Measurements from ENCODE around the gene PLA2G4E. TPM values are rescaled to one million over a fixed set of nuclear protein-coding genes. Genes with fewer than 3 reads are reported as not detected.

PLA2G4E gene
- polyA plus RNA-seq, 1 donor: 1.8 TPM

DNA sequence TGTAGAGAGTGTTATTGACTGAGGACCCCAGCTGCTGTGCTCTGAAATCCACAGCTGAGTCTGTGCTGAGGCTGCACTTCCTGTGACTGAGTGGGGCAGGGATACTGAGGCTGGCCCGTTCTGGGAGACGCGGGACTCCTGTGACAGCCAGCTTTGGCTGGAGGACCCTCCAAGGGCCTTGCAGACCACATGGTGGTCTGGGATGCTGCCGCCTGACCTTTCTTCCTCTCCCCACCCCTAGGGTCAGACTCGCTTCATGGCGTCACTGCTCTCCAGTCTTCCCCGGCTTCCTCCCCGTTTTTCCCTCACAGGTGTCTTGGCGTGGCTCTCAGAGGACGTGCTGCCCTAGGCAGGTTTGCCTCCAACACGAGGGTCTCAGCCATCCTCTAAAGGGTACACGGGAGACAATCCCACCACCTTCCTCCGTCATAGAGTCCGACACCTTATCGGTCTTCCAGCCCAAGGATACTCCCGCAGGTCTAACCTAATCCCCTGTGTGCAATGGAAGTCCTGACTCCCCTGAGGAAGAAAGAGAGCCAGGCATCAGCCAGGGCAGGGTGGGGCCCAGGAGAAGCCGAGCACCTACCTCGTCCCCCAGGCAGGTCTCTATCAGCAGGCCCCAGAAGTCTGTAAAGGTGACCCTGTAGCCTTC, 28.6 kb downstream of the PLA2G4E start:
- DNase-seq: no peak

DNA sequence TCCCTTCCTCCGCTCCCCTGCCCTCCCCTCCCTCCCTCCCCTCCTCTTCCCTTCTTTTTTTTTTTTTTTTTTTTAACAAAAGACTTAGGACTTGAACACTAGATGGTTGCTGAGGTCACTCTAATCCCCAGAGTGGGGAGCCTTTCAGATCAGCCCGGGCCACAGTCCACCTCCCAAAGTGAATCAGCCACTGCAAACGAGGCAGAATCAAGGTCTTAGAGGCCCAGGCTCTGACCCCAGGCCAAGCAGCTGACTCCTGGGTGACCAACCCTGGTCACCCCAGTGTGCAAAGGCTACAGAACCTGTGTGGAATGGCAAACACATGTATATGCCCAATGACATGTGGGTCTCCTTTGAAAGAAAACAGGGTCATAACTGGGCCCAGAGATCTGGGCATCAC, 30.2 kb downstream of the PLA2G4E start:
- DNase-seq: no peak

DNA sequence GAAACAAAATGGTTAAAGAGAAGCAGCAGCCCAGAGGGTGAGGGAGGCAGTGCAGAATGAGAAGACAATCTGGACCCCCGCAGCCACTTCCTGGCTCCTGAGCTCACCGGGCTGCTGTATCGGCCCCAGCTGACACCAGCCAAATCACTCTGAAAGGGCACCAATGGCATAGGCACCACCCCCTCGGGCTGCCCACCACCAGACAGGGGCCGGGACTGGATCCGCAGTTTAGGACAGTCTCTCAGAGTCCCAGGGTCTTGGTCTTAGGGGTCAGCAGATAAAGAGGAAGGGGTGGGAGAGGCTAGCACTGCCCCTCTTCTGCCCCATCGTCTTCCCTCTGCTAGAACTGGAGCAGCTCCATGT, 30.6 kb downstream of the PLA2G4E start:
- DNase-seq: no peak

DNA sequence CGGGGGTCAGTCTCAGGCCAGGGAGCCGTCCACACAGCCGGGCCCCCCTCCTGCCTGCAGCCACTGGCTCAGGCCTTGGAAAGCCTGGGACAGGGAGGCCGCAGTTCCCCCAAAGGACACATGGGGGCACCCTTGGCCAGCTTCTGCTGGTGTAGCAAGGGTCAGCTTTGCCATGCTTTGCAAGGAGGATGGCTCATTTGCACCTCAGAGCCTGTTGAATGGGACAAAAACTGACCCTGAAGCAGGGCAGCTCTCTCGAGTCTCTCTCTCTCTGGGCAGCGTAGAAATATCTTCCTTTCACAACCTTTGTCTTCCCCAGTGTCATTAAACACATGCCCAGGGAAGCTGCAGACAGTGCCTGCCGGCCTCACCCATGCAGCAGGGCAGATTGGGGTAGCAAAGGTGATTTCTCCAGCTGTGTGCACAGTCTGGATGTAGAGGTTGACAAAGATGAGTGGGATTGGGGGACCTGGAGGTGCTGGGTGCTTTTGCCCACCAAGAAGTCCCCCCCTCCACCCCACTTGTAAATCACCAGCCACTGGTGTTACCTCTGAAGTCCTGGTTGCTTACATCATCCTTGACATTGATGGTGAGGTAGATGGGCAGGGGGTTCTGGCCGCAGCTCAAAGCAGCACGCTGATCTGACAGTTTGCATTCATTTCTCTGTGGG, 31.1 kb downstream of the PLA2G4E start:
- peak; percentile 81 for DNase-seq

DNA sequence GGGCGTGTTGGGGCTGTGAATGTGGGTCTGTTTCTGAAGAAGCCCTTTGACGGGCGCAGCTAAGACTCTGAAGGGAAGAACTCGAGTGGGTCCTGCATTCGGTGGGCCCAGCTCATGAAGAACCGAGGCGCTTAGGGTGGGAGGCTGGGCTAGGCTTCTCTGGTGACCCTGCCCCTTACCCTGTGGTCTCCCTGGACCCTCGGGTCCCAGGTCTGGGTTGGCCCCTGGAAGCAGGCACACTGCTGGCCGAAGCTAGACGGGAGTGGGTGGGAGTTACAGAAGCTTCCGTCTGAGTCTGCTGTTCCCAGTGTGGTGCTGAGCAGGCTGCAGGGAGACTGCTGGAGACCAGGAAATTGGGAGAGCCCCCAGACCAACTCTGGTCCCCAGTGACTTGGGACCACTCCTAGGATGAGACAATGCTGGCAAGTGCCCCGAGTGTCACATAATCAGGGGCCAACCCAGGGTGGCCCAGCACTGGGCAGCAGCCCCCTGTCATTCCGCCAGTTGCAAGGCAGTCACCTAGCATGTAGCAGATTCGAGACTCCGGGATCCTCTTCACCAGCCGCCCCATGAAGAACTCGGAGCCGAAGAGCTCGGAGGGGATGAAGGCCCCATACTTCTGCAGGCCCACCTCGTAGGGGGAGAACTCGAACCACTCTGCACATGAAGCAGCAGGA, 31.8 kb downstream of the PLA2G4E start:
- no peak for DNase-seq

DNA sequence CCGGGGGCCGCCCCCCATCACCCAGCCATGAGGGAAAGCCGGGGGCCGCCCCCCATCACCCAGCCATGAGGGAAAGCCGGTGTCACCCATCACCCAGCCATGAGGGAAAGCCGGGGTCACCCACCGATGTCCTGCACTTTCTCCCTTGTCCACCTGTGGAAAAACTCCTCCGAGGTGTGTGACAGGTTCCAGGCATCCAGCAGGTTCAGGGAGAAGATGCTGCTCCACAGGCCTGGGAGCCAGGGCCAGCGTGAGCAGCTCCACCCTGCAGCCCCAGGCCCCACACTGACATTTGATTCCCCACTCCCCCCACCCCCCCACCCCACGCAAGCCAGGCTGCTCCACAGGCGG, 32.9 kb downstream of the PLA2G4E start:
- no peak for DNase-seq

DNA sequence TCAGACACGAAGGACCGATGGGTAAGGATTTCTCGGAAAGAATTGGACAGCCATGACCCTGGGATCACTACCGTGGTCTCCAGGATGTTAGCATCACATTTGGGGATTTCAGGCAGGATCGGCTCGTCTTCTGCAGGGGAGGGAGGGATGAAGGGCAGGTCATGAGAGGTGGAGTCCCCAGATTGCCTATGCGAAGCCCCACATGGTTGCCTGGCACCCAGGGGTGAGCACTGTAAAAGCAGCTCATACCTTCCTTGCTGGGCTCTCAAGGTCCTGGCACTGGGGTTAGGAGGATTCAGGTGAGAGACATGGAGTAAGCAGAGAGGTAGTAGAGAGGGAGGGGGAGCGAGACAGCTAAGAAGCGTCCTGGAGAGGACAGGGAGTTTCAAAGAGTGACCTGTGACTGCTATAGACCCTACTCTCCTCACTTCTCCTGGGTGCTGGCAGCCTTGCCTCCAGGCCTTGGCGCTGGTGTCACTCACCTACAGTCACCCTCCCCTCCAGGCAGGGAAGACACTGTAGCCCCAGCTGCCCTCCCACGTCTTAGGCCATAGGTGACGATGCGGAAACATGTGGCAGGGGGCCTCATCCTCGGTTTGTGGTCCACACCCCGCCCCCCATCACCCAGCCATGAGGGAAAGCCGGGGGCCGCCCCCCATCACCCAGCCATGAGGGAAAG, 33.5 kb downstream of the PLA2G4E start:
- no peak for DNase-seq

DNA sequence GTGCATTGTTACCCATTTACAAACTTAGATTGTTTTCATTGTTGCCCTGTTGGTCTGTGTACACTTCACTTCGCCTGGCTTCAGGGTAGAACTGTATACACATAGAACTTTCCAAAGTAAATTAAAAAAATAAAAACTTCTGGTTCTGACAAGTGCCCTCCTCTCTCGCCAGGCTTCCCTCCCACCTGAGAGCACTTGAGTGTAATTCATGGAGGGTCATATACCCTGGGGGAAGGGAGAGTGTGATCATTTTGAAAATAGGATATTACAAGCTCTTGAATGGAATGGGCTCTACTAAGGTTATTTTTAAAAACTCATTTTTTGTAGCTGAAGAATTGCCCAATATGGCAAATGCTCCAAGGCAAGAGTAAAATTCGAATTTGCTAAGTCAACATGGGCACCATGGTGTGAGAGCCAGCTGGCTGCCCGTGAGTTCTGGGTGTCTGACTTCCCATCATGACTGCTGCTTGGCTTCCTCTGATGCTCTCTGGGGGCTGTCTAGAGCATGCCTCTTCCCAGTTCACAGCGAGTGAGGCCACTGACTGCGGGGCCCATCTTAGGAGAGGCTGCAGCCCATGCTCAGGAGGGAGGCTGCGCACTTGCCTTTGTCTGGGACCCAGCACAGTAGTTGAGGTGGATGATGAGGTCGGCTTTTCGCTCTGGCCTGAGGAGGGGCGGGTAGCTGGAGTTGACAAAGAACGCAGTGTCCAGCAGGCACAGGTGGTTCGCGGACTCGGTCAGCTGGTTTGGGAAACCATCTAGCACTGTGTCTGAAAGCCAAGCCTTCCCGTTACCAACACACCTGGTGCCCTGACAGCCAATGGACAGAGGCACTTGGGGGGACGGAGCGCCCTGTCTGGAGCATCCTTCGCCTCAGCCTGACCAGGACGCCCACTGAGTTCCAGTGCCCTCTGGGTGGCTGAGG, 35.3 kb downstream of the PLA2G4E start:
- no peak for DNase-seq

DNA sequence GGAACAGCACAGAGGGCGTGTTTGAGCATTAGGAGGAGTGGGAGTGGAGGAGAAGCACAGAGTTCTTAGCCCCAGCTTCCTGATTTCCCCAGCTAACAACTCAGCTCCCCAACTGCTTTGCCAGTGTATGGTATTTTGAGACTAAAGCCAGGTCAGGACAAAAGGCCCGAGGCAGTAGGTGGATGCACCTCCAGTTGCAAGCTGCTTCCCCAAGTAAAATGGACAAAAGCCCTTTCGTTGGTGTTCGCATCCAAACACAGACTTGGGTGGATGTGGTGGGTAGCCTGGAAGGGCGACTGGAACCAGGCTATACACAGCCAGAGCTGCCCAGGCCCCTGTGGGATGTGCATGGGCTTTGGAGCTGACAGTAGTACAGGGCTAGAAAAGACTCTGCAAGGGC, 36.2 kb downstream of the PLA2G4E start:
- no peak for DNase-seq

DNA sequence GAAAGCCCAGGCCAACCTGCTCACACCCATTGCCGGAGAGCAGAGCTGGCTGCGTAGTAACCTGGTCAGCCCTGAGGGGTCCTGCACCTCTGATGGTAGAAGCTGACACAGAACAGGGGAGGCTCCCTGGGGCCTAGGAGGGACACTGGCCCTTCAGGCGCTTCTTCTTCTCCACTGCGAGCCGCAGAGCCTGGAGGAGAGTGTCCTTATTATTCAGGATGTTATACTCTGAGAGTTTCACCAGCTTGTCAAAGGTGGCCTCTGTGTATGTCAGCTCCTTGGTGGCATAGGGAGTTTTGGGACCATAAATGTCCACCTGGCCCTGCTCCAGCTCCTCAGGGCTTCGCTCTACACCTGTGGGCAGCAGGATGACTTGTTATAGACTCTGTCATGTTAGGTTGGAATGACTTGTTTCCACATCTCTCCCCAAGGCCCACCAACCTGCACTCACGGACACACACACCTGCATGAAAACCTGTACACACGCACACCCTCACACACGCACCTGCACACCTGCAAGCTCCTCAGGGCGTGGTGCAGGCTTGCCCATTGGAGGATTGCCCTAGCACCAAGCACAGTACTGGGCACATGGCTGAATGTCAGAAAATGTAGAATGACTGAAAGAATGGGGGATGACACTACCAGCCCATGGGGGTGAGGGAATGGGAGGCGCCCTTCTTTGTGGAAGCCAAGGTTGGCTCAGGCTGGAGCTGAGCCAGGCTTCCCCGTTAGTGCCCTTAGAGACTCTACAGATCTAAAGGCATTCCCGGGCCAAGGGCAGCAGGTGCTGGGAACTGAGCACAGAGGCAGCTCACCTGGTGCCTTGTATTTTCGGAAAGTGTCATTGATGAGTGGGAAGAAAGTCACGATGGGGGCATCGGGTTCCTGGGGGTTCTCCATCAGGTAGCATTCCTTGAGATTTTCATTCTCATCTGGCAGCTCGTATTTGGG, 36.9 kb downstream of the PLA2G4E start:
- no peak for DNase-seq

DNA sequence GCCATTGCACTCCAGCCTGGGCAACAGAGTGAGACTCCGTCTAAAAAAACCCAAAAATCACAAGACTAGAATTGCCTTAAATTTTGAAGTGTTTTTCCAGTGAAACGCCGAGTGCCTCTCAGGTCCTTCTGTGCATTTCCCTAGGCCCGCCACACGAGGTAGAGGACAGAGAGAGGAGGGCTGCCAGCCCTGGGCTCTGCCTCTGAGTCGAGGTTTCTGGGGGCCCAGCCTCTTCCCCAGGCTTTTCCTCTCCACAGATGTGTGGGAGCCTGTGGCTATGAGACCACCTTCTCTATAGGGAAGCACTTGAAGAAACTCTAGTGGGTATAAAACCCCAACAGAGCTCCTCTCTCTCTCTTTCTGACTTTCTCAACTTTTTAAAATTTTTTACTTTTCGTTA, 37.6 kb downstream of the PLA2G4E start:
- no peak for DNase-seq

DNA sequence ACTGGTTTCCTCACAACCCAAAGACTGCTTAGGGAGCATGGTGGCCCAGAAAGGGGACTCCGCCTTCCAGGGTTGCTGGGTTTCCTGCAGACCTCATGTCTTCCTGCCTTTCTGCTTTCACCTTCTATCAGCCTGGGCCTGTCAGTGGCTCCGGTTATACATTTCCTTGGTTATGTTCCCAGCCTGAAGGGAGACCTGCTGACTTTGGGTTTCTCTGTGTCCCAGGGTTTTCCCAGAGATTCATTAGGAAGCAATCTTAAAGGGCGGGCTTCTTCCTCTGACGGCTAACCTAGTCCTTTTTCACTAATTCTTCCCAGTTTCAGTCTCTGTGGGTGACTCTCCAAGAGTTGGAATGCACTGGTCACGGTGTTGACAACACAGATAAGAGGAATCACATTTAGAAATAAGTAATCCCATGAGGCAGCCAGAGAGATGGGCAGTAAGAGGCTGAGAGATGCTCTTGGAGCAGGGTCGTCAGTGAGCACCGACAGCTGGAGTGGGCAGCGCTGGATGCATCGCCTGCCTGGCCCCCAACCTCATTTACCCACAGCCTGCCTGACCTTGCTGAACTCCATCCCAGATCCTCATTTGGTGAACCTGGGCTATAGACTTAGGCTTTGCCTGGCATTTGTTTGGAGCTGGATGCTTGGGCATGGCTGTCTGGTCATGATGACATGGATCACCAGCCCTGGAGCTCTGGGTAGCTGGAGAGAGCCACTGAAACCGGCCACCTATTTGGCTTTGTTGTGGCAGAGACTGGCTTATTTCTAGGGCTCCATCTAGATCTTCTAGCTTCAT, 38.5 kb downstream of the PLA2G4E start:
- no peak for DNase-seq

DNA sequence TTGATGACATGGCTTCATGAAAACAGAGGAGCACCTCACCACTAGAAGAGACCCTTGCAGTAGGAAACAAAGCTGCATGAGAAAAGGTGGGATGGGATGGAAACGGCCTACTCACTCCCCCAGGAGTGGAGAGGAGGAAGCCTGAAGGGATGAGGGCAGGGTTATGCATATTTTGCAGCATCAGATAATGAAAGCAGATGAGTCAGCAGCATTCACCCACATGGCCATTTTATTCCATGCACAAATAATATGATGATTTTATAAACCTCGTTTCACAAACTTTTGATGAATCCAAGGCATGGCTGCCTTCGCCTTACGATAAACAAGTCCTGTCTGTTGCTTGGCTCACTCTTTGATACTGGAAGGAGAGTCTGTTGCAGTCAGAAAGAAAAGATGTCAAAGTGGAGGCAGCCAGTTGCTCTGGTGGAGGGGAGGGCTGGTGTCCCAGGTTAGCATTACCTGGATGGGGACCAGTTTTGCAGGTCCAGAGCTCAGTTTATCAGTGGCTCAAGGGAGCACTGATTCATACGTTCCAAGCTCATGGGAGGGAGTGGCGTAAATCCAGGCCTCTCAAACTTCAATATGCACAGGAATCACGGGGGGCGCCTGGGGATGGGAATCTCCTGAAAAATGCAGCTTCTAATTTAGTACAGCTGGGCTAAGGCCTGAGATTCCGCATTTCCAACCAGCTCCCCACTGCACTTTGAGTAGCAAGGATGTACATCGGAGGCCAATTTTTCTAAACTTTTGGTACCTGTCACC, 39.3 kb downstream of the PLA2G4E start:
- no peak for DNase-seq

DNA sequence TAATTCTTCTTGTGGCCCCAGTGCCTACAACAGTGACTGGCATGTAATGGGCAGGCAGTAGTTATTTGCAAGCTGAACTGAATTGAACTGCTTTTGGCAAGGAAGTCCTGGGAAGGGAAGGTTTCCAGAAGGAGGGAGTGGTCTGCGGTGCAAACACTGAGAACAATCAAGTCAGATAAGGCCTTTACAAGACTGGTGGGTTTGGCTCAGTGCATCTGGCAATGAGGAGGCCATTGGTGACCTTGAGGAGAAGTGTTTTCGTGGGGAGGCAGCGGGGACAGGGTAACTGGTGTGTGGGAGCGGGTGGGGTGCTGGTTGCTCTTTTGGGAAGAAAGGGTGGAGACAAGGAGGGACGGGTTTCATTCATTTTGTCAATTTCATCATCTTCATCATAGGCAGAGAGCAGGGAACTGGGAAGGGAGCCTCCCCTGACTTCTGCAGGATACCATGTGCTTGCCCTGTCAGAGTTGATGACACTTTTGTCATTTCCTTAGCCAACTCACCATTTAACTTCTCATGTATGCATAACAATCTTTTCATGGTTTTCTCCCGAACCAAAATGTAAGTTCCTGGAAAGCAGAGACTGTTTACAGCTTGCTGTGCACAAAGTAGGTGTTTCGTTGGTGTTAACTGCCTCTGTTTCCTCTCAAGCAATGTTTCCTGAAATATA, 40.1 kb downstream of the PLA2G4E start:
- no peak for DNase-seq

DNA sequence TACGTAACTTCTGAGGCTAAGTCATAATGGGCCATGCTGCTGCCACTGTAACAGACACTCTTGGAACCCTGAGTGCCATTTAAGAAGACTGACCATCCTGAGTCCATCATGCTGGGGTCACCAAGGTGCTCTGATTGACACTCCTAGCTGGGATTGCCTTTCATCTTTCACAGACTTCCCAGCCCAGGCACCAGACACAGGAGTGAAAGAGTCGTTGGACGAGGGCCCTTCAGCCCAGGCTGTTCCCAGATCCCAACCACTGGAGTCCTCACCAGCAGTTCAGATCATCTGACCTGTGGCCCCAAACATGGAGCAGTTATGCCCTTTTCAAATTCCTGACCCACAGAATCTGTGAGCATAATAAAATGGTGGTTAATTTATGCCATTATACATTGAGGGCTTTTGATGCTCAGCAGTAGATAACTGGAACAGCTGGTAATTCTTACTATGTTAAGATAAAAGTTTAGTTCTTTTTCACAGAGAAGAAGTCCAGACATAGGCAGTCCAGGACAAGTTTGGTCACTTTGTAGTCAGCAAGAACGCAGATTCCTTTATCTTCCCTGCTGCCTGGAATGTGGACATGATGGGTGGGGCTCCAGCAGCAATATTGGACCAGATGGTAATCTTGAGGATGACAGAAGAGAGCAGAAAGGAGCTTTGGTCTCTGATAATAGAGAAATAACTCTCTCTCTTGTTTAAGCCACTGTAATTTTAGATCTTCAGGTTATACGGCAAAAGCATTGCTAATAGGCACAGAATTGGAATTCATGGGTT, 41.2 kb downstream of the PLA2G4E start:
- no peak for DNase-seq

DNA sequence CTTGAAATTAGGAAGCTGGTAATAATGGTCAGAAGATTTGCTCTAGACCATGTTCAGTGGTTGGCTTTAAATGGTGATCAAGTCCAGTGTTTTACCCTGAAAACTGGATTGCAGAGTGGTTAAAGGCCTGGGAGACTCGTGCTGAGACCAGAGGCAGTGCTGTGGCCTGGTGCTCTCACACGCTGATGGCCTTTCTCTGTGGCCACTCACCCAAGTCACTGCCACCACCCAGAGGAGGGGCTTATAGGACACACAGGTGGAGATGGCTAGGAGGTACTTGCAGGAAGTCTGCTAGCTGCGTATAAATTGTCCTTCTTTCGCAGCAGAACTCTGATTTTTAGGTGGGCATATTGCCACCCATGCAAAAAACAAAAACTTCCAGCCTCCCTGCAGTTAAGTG, 42.3 kb downstream of the PLA2G4E start:
- DNase-seq: no peak

DNA sequence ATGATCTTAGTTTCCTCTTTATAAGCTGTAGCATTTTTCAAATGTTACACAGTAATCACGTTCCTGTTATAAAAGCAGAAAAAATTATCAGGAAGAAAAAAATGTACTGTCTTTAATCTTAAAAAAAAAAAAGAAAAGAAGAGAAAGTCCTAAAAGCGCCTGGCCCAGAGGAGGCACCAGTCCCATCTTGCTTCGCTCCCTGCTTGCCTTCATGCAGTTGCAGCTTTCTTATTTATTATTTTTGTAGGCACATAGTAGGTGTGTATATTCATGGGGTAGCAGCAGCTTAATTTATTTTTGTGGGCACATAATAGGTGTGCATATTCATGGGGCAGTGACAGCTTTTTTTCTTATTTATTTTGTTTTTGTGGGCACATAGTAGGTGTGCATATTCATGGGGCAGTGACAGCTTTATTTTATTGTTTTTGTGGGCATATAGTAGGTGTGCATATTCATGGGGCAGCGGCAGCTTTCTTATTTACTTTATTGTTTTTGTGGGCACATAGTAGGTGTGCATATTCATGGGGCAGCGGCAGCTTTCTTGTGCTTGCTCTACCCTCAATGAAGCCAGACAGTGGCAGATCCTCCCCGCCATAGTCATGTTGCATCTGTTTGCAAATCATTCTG, 43.0 kb downstream of the PLA2G4E start:
- DNase-seq: no peak

DNA sequence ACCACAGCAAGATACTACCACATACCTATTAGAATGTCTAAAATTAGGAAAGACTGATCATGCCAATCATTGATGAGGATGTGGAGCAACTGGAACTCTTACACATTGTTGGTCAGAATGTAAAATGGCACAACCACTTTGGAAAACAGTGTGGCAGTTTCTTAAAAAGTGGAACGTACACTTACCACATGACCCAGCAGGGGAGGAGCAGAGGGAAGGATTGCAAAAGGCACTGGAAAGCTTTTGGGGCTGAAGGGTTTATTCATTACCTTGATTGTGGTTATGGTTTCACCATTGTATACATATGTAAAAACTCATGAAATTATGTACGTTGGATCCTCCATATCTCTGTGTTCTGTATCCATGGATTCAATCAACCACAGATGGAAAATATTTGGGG, 45.2 kb downstream of the PLA2G4E start:
- DNase-seq: no peak
